ENCODE results near the gene TMEM269.

The TMEM269 gene, protein sequence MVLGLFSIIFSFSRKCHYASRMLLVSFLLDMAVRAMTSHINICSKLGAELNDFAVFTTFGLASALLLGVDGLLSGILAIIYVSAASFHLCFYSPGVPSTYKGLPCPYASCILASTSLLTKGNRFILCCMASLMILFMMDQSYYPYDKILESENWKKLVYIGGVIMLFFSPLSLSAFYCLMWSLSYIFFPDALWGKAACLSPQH

DNA sequence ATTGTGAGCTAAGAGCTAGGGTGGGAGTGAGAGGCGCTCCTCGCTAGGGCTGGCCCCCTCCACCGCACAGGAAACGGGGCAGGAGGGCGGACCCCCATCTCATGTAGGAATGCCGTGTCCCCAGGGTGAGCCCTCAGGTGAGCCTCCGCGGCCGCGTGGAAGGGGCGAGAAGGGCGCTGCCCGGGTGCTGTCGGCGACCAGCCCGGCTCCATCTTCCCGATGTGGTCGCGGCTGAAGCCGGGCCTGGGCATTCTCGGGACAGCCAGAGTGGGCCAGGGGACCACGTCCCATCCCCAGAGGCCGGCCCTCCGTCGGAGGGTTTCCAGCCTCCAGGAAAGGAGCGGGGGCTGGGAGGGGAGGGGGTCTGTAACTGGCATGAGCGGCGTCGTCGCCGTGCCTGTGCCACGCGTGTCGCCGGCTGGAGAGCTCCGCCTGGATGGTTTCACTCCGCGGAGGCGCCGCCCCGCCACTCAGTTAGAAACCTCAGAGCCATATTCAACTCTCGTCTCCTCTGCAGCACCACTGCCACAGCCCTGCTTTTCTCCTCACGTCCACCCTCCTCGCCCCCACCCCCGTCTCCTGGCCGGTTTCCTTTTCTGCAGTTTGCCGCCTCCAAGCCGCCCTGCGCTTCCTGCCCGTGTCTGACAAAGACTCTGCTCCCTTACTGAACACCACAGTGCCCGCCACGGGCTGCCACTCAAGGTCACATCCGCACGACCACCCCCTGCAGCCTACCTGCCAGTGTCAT is at the start of gene TMEM269:
TSS of gene TMEM269 (plus strand) at position 46 of the 748 bp plus-strand sequence. CDS start 4,903 bp downstream, outside the sequence.
- no peak for DNase-seq

DNA sequence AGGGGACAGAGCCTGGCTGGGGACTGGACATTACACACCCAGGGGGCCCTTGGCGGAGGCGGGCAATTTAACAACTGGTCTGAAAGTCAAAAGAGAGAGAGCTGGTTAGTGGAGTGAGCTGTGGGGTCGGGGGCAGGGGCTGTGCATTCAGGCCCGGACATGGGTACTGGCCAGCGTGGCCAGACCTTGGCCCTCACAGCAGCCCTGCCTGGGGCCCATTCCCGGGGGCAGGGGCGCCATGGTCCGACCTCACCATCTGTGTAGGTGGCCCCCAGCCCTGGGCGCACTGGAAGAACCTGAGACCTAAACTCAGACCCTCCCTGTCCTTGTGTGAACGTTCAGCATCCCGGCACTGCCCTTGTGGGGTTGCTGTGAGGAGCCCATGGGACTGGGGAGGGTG is 49.7 kb upstream of the TMEM269 start:
- no peak for DNase-seq

DNA sequence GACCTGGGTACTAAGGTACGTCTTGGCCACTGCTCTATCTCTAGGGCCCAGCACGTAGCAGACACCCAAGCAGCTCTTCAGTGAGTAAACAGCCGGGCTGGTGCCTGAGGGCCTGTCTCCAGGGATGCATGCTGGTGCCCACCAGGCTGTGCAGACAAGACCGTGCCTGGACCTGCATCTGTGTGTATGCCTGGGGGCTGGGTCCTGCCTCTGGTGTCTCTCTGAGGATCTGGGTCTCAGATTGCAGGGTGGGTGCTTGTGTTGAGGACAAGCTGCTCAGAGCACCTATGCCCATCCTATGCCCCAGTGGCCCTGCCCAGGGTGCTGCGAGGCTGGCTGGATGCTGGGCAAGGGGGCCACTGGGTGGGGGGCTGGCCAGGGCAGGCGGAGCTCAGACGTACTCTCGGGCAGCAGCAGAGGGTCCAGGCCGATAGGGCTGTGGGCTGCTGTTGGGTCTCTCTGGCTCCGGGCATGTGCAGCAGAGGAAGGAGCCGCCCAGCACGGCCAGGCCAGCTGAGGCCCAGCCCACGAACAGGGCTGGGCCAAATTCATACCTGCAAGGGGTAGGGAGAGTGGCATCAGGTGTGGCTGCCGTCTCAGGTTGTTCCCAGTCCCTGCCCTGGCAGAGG is 49.2 kb upstream of the TMEM269 start:
- no peak for DNase-seq

DNA sequence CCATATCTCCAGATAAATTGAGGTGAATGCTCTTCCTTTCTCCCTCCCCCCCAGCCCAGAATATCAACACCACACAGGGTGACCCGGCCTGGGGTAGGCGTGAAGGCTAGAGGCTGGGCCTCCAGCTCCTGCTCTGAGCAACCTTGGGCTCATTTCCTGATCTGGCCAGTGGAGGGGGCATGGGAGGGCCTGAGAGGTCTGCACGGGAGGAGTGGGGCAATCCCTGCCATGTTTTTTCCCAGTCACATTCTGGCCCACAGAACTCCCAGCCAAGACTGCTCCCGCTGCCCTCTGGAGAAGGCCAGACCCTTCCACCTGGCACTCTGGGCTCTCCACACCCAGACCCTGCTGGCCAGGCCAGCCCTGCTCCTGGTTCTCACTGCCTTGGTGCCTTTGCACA is 48.6 kb upstream of the TMEM269 start:
- no peak for DNase-seq

DNA sequence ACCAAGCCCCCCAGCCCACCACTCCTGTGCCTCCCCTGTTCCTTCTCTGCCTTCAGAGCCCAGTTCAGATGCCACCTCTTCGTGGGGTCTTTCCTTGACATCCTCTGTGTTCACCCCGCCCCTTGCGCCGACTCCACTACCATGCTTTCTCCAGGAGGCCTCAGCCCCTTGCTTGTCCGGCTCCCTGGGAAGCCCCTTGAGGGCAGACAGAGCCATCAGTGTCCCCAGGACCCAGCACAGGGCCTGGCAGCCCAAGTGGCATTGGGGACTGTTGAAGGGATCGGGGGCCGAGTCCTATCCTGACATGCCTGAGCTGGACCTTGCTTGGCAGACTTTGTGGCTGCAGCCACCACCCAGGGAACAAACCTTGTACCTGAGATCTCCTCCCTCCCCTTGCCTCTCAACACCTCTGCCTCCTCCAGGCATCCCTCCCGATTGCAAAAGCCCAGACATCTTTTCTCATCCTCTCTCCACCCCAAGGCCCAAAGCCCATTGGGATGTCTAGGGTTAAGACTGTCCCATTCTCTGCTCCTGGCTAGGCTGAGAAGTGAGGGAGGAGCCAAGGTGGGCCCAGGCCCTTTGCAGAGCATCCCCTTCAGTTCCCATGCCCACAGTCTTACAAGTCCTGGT is 48.1 kb upstream of the TMEM269 start:
- DNase-seq = no peak

DNA sequence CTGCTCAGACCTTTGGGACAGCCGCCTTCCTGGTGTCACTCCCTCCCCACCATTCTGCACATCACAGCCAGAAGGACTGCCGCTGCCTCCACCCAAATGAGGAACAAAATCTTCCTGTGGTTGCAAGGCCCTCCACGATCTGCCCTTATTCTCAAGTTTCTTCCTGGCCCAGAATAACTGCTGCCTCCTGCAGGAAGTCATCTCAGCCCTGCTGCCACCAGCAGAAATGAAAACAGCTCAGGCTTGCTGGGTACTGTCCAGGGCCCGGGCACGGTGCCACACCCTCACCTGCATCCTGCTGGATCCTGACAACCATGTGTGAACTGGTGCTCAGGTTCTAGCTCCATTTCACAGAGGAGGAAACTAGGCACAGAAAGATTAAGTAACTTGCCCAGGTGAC is 47.5 kb upstream of the TMEM269 start:
- no peak for DNase-seq

DNA sequence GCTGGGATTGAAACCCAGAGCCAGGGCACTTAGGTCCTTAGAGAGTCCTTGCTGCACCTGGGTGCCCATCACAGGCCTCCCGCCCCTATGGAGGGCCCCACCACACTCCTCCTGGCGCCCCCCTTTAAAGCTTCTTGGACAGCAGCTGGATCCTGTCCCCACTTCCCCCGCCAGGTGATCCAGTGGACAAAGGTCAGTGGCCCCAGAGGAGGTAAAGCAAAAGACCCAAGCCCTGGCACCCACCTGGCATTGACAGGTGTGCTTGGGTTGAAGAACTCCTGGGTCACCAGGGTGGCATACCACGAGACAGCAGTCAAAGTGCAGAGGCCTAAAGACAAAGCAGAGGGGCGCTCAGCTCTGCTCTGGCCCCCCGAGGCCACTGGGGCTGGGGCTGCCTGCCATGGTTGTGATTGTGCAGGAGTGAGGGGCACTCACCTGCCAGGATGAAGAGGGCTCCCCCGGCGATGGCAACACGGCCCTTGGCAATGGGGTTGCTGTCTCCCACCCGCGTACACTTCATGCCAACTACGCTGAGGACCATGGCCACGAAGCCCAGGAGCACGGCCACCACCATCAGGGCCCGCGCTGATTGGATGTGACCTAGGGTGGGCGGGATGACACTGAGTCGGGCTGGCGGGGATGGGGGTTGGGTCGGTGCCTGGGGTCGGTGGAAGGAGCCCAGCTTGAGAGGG is 46.7 kb upstream of the TMEM269 start:
- no peak for DNase-seq

DNA sequence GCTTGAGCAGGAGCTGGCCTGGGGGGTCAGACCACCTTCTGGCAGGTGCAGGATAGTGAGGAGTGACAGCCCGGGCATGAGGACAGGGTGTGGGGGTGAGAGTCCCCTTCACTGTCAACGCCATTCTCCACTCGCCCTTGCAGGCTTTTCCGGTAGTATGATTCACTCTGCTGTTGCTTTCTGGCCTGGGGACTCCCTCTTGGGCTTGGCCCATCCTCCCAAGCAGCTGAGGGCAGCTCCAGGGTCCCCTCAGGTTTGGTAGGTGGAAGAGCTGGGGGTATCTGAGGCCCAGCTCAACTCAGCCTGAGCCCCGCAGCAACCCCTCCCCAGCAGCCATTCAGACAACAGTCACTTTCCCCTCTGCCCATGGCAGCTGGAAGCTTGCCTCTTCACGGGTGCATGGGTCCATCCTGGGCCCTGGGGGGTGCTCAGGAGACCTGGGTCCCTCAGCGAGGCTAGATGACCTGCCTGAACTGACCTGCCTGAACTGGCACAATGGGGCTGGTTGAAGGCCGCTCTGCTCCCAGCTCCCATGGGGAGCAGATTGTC is 46.0 kb upstream of the TMEM269 start:
- no peak for DNase-seq

DNA sequence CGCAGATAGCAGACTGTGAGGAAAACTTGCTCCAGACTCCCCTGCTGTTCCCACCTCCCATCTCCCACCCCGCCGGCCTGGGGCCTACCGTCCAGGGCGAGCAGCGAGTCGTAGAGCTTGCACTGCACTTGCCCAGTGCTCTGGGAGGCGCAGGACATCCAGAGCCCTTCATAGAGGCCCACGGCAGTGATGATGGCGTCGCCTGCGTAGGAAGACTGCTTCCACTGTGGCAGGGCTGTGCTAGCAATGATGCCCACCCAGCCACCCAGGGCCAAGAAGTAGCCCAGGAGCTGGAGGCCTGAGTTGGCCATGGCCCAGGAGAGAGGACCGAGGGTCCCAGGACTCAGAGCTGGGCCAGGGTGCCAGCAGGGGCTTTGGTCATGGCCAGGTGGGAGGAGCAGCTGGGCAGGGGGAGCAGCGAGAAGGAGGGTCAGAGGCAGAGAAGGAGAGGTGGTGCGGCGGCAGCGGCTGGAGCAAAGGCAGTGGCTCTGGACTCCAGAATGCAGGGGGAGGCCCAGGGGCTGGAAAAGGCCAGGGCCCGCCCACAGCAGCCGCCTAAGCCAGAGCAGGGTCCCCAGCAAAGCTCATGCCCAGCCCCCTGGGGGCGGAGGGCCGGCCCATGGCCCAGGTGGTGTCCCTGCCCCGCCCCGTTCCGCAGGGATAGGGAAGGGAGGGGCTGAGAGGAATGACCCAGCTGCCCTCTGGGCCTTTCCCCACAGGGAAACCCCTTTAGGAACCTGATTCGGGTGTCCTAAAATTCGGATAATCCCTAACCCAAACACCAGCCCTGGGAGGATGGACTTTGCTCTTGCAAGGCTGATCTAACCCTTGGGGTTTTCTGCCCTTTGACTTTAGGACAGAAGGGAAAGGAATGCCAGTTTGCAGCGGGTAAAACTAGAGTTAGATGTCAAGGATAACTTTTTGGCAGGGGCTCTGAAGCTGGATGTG is 44.8 kb upstream of the TMEM269 start, which contains the start of gene CLDN19:
TSS of gene CLDN19 (minus strand) at position 484 of the 948 bp plus-strand sequence. CDS start at position 311, 173 bp downstream.
- no peak for DNase-seq

DNA sequence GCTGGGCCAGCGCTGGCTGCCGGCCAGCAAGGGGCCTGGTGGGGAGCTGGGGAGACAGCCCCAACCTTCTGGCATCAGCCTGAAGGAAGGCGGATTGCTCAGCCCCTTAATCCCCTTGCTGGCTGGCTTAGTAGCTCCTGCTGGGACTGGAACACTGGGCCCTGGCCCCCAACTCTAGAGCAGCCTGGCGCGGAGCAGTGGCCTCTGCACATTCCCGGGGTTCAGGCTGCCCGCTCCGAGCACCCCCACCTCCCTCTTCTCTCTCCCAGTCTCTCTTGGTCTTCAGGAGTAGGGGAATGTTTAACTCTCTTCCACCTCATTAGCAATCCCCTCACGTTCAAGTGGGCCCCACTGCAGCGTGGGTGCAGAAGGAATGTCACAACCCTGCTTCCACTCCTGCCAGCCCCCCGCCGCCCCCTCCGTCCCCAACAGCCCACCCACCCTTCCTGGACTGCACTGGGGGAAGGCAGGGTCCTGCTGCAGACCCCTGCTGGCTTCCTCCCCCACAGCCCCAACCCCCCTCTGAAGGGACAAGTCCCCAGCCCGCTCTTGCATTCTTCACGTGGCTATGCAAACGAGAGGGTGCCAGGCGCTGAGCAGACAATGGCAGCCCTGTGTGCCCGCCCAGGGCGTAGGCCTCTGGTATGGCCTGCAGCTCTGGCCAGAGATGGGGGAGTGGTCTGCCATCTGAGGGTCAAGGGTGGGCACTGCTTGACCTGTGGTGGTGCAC is 43.8 kb upstream of the TMEM269 start:
- no peak for DNase-seq

DNA sequence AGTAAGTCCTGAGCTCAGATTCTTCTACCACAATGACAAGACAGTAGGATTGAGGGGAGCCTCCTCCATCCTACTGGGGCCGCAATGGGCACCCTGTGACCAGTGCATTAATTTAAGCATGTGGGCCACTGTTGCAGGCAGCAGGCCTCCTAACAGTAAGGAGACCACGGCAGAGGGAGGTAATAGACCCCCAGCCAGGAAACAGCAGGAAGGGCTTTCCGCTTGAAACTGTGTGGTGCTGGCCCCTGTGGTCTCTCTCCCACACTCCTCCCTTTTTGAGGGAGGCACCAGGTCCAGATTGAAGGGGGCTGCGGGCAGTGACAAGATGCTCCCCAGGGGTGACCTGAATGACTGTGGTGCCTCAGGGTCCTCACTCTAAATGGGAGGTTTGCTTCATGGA is 43.1 kb upstream of the TMEM269 start:
- no peak for DNase-seq

DNA sequence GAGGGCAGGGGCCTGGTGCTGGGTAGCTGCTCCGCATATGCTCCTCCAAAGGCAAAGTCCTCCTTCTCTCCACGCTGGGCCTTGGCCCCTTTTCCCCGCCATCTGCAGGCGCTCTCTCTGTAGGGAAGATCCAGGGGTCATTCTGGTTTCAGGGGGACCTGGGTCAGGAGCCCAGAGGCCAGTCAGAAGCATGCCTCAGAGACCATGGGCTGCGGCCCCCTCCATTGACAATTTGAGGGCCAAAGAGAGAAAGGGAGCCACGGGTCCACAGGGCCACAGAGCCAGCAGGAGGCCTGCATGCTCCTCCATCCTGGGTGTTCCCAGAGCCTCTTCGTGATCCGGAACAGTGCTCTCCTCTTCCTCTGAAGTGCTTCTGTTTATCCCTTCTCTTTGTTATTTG is 42.6 kb upstream of the TMEM269 start:
- no peak for DNase-seq

DNA sequence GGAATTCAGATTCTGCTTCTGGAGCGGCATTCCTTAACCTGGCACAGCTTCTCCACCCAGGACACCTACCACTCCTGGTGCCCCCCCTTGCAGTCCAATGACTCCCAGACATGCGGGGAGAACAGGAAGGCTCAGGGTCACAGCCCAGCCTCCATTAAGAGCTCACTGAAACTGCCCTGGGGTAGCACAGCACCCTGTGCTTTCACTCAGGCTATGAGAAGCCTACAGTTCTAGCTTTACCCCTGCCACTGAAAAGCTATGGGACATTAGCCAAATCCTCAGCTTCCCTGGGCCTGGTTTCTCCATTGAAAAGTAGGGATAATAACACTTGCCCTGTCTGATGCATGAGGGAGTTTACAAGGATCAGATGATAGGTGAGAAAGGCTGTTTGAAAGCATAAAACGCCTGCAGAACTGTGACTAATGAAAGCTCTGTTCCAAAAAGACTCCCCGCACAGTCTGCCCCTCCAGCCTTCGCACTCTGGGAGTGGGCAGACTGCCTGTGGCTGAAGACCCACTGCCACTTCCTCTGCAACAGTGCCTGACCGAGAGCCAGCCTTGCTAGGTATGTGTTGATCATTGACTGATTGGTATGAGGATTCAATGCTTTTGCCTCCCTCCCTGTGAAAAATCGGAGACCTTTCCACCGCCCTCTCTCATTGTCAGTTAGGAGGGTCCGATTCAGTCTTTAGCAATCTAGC is 42.0 kb upstream of the TMEM269 start:
- DNase-seq = no peak

DNA sequence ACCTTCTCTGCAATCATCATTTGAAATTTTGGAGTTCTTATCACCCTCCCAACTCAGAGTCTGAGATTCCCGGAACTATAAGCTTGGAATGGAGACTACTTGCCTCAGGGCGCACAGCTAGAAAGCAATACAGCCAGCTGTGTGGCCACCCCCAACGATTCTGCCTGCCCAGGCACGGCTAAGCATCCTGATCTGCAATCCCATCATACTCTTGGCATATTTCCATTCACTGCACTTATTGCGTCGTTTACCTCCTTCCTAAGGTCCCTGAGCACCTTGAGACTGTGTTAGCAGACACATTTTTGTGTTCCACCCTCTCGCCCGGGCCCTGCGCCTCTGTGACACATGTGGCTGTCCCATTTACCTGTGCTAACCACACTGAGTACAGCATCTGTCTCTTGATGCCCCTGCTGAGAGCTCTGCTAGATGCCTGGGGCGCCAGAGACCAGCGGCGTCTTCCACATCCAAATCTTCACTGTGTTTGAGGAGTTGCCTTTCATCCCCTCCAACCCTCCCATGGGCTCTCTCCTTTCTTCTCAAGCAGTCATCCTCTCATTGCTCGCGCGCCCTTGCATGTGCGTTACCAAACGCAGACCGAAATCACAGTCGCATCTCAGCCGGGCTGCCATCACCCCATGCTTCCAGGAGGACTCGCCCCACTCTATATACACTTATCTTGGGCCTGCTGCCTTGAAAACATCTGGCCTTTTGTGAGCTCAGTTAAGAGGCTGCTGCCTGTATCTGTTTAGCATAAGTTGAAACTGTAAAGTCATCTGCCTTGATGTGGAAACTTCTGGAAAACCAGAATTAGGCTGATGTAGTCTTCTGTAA is 41.3 kb upstream of the TMEM269 start:
- no peak for DNase-seq

DNA sequence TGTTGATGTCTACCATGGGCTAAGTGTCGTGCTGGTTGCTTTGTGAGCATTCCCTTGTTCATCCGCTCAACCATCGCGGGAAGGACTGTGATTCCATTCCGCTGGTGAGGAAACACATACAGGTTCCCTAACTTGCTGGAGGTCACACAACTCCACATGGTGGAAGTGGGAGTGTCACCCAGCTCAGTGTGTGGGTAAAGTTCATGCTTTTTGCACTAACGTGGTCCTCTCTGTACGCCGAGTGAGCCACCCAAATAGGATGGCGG is 40.7 kb upstream of the TMEM269 start:
- no peak for DNase-seq

DNA sequence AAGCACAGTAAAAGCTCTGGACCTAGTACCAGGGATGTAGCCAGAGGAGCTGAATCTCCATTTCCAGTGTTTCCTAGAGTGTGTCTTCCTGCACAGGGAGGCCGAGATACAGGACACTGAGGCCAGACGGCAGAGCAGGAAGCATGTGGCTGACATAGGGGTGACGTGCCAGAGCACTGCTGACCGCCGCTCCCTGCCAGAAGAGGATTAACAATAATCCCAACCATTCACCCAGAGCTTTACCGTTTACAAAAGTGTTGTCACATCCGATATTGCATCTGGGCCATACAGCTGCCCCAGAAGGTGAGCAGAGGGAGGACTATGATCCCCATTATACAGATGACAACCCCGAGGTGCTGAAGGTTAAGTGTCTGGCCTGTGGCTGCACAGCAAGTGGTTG is 38.9 kb upstream of the TMEM269 start:
- DNase-seq = no peak

DNA sequence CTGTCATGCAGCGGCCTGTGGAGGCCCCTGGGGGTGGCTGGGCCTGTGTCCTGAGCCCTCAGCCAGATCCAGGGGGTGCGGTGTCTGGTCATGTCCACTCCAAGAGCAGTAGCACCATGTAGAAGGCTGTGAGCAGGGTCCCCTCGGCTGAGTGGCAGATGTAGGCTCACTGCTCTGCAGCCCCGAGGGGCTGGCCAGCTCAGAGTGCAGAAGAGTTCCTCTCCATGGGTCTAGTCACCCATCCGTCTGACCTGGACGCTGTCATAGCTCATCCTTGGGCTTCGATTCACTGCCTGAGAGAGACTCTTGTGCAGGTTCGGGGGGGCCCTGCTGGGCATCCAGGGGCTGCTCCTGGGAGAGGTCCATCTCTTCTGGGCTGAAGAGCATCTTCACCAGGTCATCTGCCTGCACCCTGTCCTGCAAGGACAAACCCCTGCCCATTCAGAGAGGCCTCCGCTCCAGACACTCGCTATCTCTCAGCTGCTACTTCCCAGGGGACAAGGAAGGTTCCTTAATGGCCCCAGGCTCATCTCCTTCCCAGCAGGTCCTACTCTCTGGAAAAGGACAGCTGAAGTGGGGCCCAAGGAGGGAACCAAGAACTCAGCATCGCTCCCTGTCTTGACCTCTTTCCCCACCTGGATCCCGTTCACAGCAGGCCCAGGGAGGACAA is 38.2 kb upstream of the TMEM269 start:
- no peak for DNase-seq

DNA sequence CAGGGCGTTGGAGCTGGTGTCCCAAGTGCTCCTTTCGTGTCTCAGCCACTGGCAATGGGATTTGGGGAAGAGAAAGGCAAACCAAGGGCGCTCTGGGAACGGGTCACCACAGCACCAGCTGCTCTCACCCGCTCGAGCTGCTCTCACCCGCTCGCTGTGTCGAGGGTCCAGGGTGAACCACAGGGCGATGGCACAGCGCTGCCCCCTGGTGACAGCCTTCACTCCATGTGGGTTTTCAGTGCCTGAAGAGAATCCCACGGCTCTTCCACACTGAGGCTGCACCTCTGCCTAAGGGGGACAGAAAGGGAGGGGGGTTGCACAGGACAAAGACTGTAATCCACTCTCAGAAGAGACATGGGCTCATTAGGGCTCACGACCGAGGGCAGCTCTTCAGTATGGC is 37.7 kb upstream of the TMEM269 start:
- peak in 1 of 2 donors; percentile 22 for DNase-seq

DNA sequence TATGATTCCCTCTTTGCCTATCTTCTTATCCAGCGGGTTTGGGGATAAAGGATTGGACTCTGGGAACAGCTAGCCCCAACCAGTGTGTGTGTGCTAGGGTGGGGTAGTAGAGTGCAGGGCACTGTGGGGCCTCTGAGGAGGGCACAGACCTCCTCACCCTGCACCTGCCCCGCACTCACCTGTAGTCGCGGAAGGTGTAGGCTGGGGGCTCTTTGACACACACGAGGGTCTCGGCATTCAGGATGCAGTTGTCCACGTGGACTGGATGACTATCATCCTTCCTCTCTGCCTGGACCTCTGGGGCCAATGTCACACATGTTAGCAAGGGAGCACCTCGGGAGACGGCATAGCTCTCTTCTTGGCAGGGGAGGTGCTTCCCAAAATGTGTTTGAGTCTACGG is 36.8 kb upstream of the TMEM269 start:
- no peak for DNase-seq

Measured in hippocampal formation (tissue), 2 donors.